Ishikawa (cell line): ENCODE measurements around the gene CKMT2.

Source experiments
- CEBPB ChIP-seq: IDR thresholded peaks from 2 replicates; pipeline ENCODE4 v1.6.1; 2012
- CREB1 ChIP-seq: IDR thresholded peaks from 2 replicates; pipeline ENCODE4 v1.6.1; 2012; ENCODE audit warnings: low read depth
- EGR1 ChIP-seq: IDR thresholded peaks from 2 replicates; pipeline ENCODE4 v1.6.1; 2012
- EP300 ChIP-seq: IDR thresholded peaks from 2 replicates; pipeline ENCODE4 v1.6.1; 2012; ENCODE audit warnings: borderline replicate concordance
- FOXM1 ChIP-seq: IDR thresholded peaks from 2 replicates; pipeline ENCODE4 v1.6.1; 2012; ENCODE audit warnings: low read depth, borderline replicate concordance
- NFIC ChIP-seq: IDR thresholded peaks from 2 replicates; pipeline ENCODE4 v1.6.1; 2012
- RAD21 ChIP-seq: IDR thresholded peaks from 2 replicates; pipeline ENCODE4 v1.6.1; 2012; ENCODE audit warnings: low read depth
- TAF1 ChIP-seq: IDR thresholded peaks from 2 replicates; pipeline ENCODE4 v1.6.1; 2012; ENCODE audit warnings: low read depth, mild to moderate bottlenecking
- TCF12 ChIP-seq: IDR thresholded peaks from 2 replicates; pipeline ENCODE4 v1.6.1; 2012; ENCODE audit warnings: low read depth
- TEAD4 ChIP-seq: IDR thresholded peaks from 2 replicates; pipeline ENCODE4 v1.6.1; 2012
- YY1 ChIP-seq: IDR thresholded peaks from 2 replicates; pipeline ENCODE4 v1.6.1; 2012; ENCODE audit warnings: low read depth
- ZBTB7A ChIP-seq: IDR thresholded peaks from 2 replicates; pipeline ENCODE4 v1.6.1; 2012; ENCODE audit warnings: low read depth
- TF ChIP-seq, protein P1 (sequence below): IDR thresholded peaks from 2 replicates; pipeline ENCODE4 v1.6.1; 2012; ENCODE audit warnings: low read depth, mild to moderate bottlenecking
- TF ChIP-seq, protein P2 (sequence below): IDR thresholded peaks from 2 replicates; pipeline ENCODE4 v1.6.1; 2012
- TF ChIP-seq, protein P3 (sequence below): IDR thresholded peaks from 2 replicates; pipeline ENCODE4 v1.6.1; 2012

The CKMT2 gene

DNA sequence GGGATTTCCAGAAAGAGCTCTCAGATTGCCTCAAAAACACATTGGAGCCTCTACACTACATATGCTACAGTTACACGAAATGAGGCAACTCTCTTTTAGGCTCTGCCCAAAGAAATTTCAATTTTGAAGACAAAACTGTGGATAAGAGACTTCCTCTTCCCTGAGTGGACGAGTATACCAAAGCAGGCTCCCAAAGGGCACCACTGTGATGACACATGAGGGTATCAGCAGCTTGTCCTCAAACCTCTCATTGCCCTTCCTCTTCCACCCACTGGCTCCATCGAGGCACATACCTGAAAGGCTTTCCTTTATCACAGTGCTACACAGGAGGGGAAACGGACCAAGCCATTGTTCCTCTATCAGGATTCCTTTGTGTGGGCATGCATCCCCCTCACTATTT lies 11.3 kb downstream of the CKMT2 start:
- TF ChIP-seq FOXM1 (no peak), TCF12 (no peak), NFIC (no peak), RAD21 (no peak), TAF1 (no peak), YY1 (no peak), CREB1 (no peak), ZBTB7A (no peak), CEBPB (no peak)
- TF ChIP-seq, protein P1, sequence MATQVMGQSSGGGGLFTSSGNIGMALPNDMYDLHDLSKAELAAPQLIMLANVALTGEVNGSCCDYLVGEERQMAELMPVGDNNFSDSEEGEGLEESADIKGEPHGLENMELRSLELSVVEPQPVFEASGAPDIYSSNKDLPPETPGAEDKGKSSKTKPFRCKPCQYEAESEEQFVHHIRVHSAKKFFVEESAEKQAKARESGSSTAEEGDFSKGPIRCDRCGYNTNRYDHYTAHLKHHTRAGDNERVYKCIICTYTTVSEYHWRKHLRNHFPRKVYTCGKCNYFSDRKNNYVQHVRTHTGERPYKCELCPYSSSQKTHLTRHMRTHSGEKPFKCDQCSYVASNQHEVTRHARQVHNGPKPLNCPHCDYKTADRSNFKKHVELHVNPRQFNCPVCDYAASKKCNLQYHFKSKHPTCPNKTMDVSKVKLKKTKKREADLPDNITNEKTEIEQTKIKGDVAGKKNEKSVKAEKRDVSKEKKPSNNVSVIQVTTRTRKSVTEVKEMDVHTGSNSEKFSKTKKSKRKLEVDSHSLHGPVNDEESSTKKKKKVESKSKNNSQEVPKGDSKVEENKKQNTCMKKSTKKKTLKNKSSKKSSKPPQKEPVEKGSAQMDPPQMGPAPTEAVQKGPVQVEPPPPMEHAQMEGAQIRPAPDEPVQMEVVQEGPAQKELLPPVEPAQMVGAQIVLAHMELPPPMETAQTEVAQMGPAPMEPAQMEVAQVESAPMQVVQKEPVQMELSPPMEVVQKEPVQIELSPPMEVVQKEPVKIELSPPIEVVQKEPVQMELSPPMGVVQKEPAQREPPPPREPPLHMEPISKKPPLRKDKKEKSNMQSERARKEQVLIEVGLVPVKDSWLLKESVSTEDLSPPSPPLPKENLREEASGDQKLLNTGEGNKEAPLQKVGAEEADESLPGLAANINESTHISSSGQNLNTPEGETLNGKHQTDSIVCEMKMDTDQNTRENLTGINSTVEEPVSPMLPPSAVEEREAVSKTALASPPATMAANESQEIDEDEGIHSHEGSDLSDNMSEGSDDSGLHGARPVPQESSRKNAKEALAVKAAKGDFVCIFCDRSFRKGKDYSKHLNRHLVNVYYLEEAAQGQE = no peak
- TF ChIP-seq, protein P2, sequence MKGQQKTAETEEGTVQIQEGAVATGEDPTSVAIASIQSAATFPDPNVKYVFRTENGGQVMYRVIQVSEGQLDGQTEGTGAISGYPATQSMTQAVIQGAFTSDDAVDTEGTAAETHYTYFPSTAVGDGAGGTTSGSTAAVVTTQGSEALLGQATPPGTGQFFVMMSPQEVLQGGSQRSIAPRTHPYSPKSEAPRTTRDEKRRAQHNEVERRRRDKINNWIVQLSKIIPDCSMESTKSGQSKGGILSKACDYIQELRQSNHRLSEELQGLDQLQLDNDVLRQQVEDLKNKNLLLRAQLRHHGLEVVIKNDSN = no peak

DNA sequence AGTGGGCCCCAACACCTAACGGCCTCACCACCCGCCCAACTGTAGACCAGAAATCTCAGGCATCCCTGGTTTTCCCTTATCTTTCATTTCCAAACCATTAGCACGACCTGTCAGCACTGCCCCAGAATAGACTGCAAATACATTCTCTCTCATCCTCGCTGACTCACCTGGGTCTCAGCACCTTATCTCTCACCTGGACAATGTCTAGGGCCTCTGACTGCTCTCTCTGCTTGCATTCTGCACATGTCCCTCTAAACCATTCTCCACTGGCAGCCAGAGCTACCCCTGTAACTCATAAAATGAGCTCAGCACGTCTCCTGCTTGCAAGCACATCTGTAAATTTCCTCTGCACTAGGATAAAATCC lies 12.7 kb downstream of the CKMT2 start:
- TF ChIP-seq FOXM1 (no peak), TEAD4 (no peak), YY1 (no peak), EGR1 (no peak), NFIC (no peak)
- TF ChIP-seq, protein P1 = no peak
- TF ChIP-seq, protein P2 = no peak

DNA sequence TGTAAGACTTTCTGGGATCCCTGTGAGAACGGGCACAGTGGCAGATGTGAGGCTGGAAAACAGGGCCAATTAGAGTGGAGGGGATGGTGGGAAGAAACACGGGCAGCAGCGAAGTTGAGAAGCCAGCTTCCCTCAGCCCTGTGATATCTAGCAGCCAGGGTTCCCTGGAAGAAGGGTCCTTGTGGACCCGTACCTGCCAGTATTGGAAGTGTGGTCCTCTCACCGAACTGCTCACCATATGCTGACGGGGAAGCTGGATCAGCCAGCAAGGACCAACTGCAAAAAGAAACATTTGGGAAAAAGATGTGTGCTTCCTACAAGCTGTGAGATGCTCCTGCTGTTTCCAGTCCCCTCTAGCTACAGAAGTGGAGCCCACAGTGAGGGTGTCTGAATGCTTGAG lies 13.6 kb downstream of the CKMT2 start:
- TF ChIP-seq, protein P1 = no peak

DNA sequence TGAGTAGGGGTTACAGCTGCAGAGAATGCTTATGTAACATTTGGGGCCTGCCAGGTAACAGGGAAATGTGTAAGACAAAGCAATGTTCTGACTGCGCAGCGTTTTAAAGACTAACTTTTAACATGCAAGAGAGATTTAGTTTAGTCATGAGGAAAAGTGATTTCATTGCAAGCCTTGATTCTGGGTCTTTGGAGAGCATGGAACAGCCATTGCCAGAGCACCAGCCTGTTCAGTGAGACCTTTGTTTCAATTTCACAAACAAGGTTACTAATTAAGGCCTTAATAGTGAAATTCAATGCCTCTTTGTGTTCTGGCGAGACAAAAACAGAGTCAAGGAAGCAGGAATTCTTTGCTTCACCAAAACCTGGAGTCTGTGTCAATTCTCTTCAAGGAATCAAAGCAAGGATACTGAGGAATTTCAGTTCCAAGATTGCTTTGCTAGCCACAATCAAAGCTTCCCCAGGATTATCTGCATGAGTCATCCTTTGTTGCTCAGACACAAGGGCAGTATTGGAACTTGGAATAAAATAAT lies 14.4 kb downstream of the CKMT2 start:
- TF ChIP-seq CREB1 (no peak), EGR1 (no peak)
- TF ChIP-seq, protein P1 = no peak

DNA sequence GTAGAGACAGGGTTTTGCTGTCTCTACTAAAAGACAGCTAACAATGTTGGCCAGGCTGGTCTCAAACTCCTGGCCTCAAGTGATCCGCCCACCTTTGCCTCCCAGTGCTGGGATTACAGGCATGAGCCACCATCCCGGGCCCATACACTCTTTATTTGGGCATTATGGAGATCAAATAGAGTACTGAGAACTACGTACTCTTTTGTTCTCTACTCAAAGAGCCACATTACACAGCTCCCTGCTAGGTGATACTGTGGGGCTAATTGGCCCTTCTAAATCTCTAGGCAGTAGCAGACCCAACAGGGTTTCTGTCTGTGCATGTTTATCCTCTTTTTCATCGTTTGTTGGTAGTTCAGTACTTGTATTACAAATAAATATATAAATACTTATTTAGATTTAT lies 16.1 kb downstream of the CKMT2 start:
- TF ChIP-seq ZBTB7A (no peak), EP300 (no peak), FOXM1 (no peak), TAF1 (no peak), TEAD4 (no peak), YY1 (no peak), EGR1 (no peak), TCF12 (no peak), CEBPB (no peak), RAD21 (no peak), NFIC (no peak), CREB1 (no peak)
- TF ChIP-seq, protein P2 = no peak
- TF ChIP-seq, protein P1 = no peak
- TF ChIP-seq, protein P3, sequence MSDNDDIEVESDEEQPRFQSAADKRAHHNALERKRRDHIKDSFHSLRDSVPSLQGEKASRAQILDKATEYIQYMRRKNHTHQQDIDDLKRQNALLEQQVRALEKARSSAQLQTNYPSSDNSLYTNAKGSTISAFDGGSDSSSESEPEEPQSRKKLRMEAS = no peak
